ENCODE data around the gene ZBTB16. TPM values are rescaled to one million over a fixed set of nuclear protein-coding genes. Genes with fewer than 3 reads are reported as not detected.

The ZBTB16 gene
- total and polyA plus RNA-seq, 2 donors (not counting 3 experiments of a cell fraction or from before 2014, with no cell fraction given): 9.8 to 20.3 TPM

- no peak for TF ChIP-seq JUN (IDR thresholded peaks at IDR 0.05; ENCODE audit: borderline replicate concordance, insufficient read depth, insufficient read length, low read depth)
- no peak for TF ChIP-seq POLR2A (IDR thresholded peaks at IDR 0.05; ENCODE audit: low read depth, low read length)
- TF ChIP-seq MYC (IDR thresholded peaks at IDR 0.05; ENCODE audit: low read depth, low read length): no peak
- no peak for TF ChIP-seq MAX (IDR thresholded peaks at IDR 0.05; ENCODE audit: insufficient read depth, insufficient read length)
- TF ChIP-seq CTCF (IDR thresholded peaks at IDR 0.05; ENCODE audit: extremely low read depth in 1 of 2, insufficient read depth in 1 of 2, low read depth in 1 of 2, low read length in 2 of 2): no peak
- no peak for TF ChIP-seq GATA2 (IDR thresholded peaks at IDR 0.05; ENCODE audit: insufficient read depth, insufficient read length, low read depth, low read length)
- no peak for TF ChIP-seq EZH2 (IDR thresholded peaks at IDR 0.05; ENCODE audit: borderline replicate concordance, low read depth, low read length, severe bottlenecking)
- no peak for TF ChIP-seq POLR2AphosphoS5 (IDR thresholded peaks at IDR 0.05; ENCODE audit: insufficient read depth, low read depth, low read length)
- TF ChIP-seq FOS (IDR thresholded peaks at IDR 0.05; ENCODE audit: borderline replicate concordance, insufficient read depth, low read length): no peak
- BruUV-seq (replicated peaks): no TSS peak
- POLR2A ChIA-PET: no interaction called here
- Histone ChIP-seq H3K9me1 (replicated peaks; ENCODE audit: control insufficient read depth, extremely low read depth, insufficient read depth, low read length) (no peaks in the 10 kb centered on the region), H3K9ac (replicated peaks; ENCODE audit: extremely low read depth, insufficient read depth, low read length) (no peak overlapping the region), H3K79me2 (ENCODE audit: control insufficient read depth, insufficient read depth, low read length) (no peaks in the 10 kb centered on the region), H3K4me2 (ENCODE audit: insufficient read depth, low read length) (no peak overlapping the region), H3K27ac (ENCODE audit: insufficient read depth, low read depth, low read length) (no peak overlapping the region), H3K36me3 (ENCODE audit: control insufficient read depth in 2 of 2, extremely low read depth in 1 of 2, insufficient read depth in 2 of 2, low read length in 2 of 2) (peaks cover 0 to 2% of the 10 kb centered on the region in 2 experiments), H3K9me3 (replicated peaks; ENCODE audit: control insufficient read depth, insufficient read depth, low read length) (no peaks in the 10 kb centered on the region), H3K4me1 (ENCODE audit: control insufficient read depth, extremely low read depth, insufficient read depth, low read length) (peaks cover 8% of the 10 kb centered on the region), H3K27me3 (ENCODE audit: control insufficient read depth in 2 of 2, insufficient read depth in 2 of 2, low read length in 2 of 2) (no peaks in the 10 kb centered on the region), H2AFZ (ENCODE audit: low read depth, low read length) (no peak overlapping the region), H3K4me3 (replicated peaks in 1 of 3; ENCODE audit: insufficient read depth in 1 of 3, low read depth in 1 of 3, low read length in 3 of 3) (no peak overlapping the region), H4K20me1 (replicated peaks; ENCODE audit: control insufficient read depth, extremely low read depth, insufficient read depth, low read length) (no peaks in the 10 kb centered on the region)
- FAIRE-seq (no peak), DNase-seq (ENCODE audit: low read depth, low spot score) (no peak)
- intact Hi-C loops (cut with micrococcal nuclease): no loop called here
- CTCF ChIA-PET: no interaction called here
- dilution Hi-C loops (cut with MboI; ENCODE audit: extremely low pct_ligation_motif_present, low sequenced_read_pairs): no loop called here
These were observed 94.9 kb downstream of the ZBTB16 start for GRCh38 chr11:114154271-114155047.

Data from endothelial cell of umbilical vein (primary cell).